ENCODE measurements around the gene MAMLD1.

MAMLD1 gene

GRCh38 chrX:150502091-150502490 lies 139.0 kb downstream of the MAMLD1 start:
- DNase-seq (ENCODE audit: low read depth in 2 of 2): no peak

GRCh38 chrX:150502979-150503897 lies 140.1 kb downstream of the MAMLD1 start:
- no peak for DNase-seq (ENCODE audit: low read depth in 2 of 2)

GRCh38 chrX:150503898-150504219 lies 140.7 kb downstream of the MAMLD1 start:
- no peak for DNase-seq (ENCODE audit: low read depth in 2 of 2)

GRCh38 chrX:150504397-150505182 lies 141.5 kb downstream of the MAMLD1 start:
- no peak for DNase-seq (ENCODE audit: low read depth in 2 of 2)

GRCh38 chrX:150506020-150506419 lies 142.9 kb downstream of the MAMLD1 start:
- no peak for DNase-seq (ENCODE audit: low read depth in 2 of 2)

GRCh38 chrX:150506486-150506885 lies 143.4 kb downstream of the MAMLD1 start:
- DNase-seq (ENCODE audit: low read depth in 2 of 2): no peak

GRCh38 chrX:150507251-150507856 lies 144.2 kb downstream of the MAMLD1 start:
- no peak for DNase-seq (ENCODE audit: low read depth in 2 of 2)

- no peak for DNase-seq (ENCODE audit: low read depth in 2 of 2)
Measured at GRCh38 chrX:150508018-150508417, 144.9 kb downstream of the MAMLD1 start.

GRCh38 chrX:150508451-150509367 lies 145.6 kb downstream of the MAMLD1 start:
- no peak for DNase-seq (ENCODE audit: low read depth in 2 of 2)

- no peak for DNase-seq (ENCODE audit: low read depth in 2 of 2)
Measured at GRCh38 chrX:150509703-150510102, 146.6 kb downstream of the MAMLD1 start.

- DNase-seq (ENCODE audit: low read depth in 2 of 2): no peak
Measured at GRCh38 chrX:150512461-150512901, 149.4 kb downstream of the MAMLD1 start.

- DNase-seq (ENCODE audit: low read depth in 2 of 2): no peak
Measured at GRCh38 chrX:150513544-150513943, 150.4 kb downstream of the MAMLD1 start.

- DNase-seq (ENCODE audit: low read depth in 2 of 2): no peak
Measured at GRCh38 chrX:150514462-150514861, 151.3 kb downstream of the MAMLD1 start.

- no peak for DNase-seq (ENCODE audit: low read depth in 2 of 2)
Measured at GRCh38 chrX:150515801-150516200, 152.7 kb downstream of the MAMLD1 start.

GRCh38 chrX:150517303-150517910 lies 154.3 kb downstream of the MAMLD1 start:
- DNase-seq (ENCODE audit: low read depth in 2 of 2): no peak

GRCh38 chrX:150522494-150522893 lies 159.4 kb downstream of the MAMLD1 start:
- DNase-seq (ENCODE audit: low read depth in 2 of 2): no peak

GRCh38 chrX:150525061-150525919 lies 162.2 kb downstream of the MAMLD1 start:
- no peak for DNase-seq (ENCODE audit: low read depth in 2 of 2)

- DNase-seq (ENCODE audit: low read depth in 2 of 2): no peak
Measured at GRCh38 chrX:150526692-150527091, 163.6 kb downstream of the MAMLD1 start.

GRCh38 chrX:150527108-150527507 lies 164.0 kb downstream of the MAMLD1 start:
- no peak for DNase-seq (ENCODE audit: low read depth in 2 of 2)

- no peak for DNase-seq (ENCODE audit: low read depth in 2 of 2)
Measured at GRCh38 chrX:150529587-150529986, 166.5 kb downstream of the MAMLD1 start.

Data from stimulated activated CD8-positive, alpha-beta memory T cell treated with anti-CD3 and anti-CD28 coated beads, Interleukin-2, amount 100 ng/mL, for 1 hour (primary cell).